SK-N-SH (cell line): ENCODE data around the gene CELF4.

ENCODE experiments used
- CTCF ChIP-seq: fragments of 200-600 bp; sonication (generic); IDR thresholded peaks from 2 replicates; pipeline ENCODE4 v1.6.1; 2017; ENCODE audit warnings: antibody characterized with exemption, mild to moderate bottlenecking, moderate library complexity
- EP300 ChIP-seq, 2 experiments: IDR thresholded peaks; 2 replicates each; pipeline versions ENCODE4 v1.4.0 to v1.6.1; 2012; ENCODE audit warnings: borderline replicate concordance in 1 of 2, low read depth in 1 of 2, low read length in 1 of 2
- MEF2A ChIP-seq: IDR thresholded peaks from 2 replicates; pipeline ENCODE4 v1.4.0; 2012; ENCODE audit warnings: low read depth, borderline replicate concordance
- MXI1 ChIP-seq: IDR thresholded peaks from 2 replicates; pipeline ENCODE4 v1.6.1; 2012; ENCODE audit warnings: mild to moderate bottlenecking, low read depth, low read length, improper control_type of control experiment
- PBX3 ChIP-seq: IDR thresholded peaks from 2 replicates; pipeline ENCODE4; 2012
- POLR2AphosphoS5 ChIP-seq: IDR thresholded peaks from 2 replicates; pipeline ENCODE4 v1.6.1; 2012; ENCODE audit warnings: low read depth, low read length
- RAD21 ChIP-seq: IDR thresholded peaks from 2 replicates; pipeline ENCODE4 v1.6.1; 2012; ENCODE audit warnings: mild to moderate bottlenecking, low read length
- SMC3 ChIP-seq: IDR thresholded peaks from 2 replicates; pipeline ENCODE4 v1.6.1; 2012; ENCODE audit warnings: low read depth, low read length, improper control_type of control experiment
- TAF1 ChIP-seq: IDR thresholded peaks from 2 replicates; pipeline ENCODE4 v1.6.1; 2012; ENCODE audit warnings: low read depth, mild to moderate bottlenecking, low read length, moderate library complexity, borderline replicate concordance

GRCh38 chr18:37390687-37391086 lies 174.9 kb downstream of the CELF4 start:
- TF ChIP-seq SMC3 (no peak), CTCF (no peak), RAD21 (no peak), EP300 (IDR thresholded peaks at IDR 0.05; ENCODE audit: borderline replicate concordance in 1 of 2, low read depth in 1 of 2, low read length in 1 of 2) (no peak), POLR2AphosphoS5 (no peak), PBX3 (no peak), MEF2A (no peak), MXI1 (no peak), TAF1 (no peak)
